Dendritic cell treated with granulocyte-macrophage colony-stimulating factor and Interleukin-4, amounts not matched to agents 40 ng/mL and 50 ng/mL, for 4 days (primary cell): ENCODE results near the gene COX7A2.

ENCODE experiments used
- H3K27ac Mint-ChIP-seq: one replicate; pipeline ENCODE4 v1.8.0; 2022; ENCODE audit warnings: mild to moderate bottlenecking, mixed read lengths
- H3K27me3 Mint-ChIP-seq: one replicate; pipeline ENCODE4 v1.8.0; 2022; ENCODE audit warnings: mild to moderate bottlenecking, mixed read lengths
- H3K36me3 Mint-ChIP-seq: one replicate; pipeline ENCODE4 v1.8.0; 2022; ENCODE audit warnings: low read depth, mixed read lengths
- H3K4me1 Mint-ChIP-seq: one replicate; pipeline ENCODE4 v1.8.0; 2022; ENCODE audit warnings: low read depth, mixed read lengths
- H3K4me3 Mint-ChIP-seq: one replicate; pipeline ENCODE4 v1.8.0; 2022; ENCODE audit warnings: mild to moderate bottlenecking, moderate library complexity, mixed read lengths
- H3K9me3 Mint-ChIP-seq: one replicate; pipeline ENCODE4 v1.8.0; 2022; ENCODE audit warnings: mixed read lengths
- intact Hi-C: fragments of 100-400 bp; cut with micrococcal nuclease; formaldehyde crosslinking; loops from one replicate; pipeline ENCODE4 v1.15.0; 2022

Gene COX7A2, protein sequence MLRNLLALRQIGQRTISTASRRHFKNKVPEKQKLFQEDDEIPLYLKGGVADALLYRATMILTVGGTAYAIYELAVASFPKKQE

DNA sequence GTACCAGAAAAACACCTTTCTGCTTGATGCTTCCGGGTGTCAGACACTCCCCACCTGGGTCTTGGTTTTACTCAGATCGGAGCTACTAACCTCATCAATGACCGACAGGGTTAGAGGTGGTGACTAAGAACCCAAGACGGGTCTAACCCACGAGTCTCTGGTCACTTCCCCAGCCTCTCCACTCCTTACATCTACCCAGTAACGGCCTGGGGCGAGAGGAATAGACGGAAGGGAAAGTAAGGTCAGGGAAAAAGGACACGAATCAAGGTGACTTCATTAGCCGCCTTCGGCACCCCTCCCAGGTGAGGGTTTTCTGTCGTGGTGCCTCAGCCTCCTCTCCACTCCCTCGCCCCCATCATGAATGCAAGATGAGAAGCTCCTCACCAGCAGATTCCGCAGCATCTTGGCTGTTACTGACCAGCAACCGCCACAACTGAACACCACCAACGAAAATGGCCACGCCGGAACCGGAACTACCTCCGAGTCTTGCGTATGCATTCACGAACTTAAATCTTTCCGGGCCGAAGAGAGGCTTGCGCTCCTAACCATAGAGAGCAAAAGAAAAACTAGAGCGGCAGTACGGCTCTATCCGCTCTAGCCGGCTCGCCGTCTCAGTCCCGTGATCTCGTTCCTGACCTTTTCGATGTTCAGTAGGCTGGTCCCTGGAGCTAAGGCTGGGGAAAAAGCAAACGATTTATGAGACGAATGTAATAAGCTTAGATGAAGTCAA is at the start of gene COX7A2:
COX7A2 (minus strand) TSS at position 469 of the 730 bp plus-strand sequence; CDS start at position 402, 67 bp downstream.
- H3K4me3 Mint-ChIP-seq = peak within 1 kb of the TSS; percentile 98
- H3K4me1 Mint-ChIP-seq = peaks cover 24% of the 10 kb centered on the region
- no peaks in the 10 kb centered on the region for H3K9me3 Mint-ChIP-seq
- peaks cover 37% of the 10 kb centered on the region for H3K36me3 Mint-ChIP-seq
- intact Hi-C loops = loop anchor here (1.0 to 10.0 kb wide), 2 partner anchors 41 to 361 kb away; partner anchors contain the start of genes SENP6 and TMEM30A
- H3K27ac Mint-ChIP-seq = peak within 1 kb of the TSS; percentile 99
- H3K27me3 Mint-ChIP-seq = peaks cover 11% of the 10 kb centered on the region

DNA sequence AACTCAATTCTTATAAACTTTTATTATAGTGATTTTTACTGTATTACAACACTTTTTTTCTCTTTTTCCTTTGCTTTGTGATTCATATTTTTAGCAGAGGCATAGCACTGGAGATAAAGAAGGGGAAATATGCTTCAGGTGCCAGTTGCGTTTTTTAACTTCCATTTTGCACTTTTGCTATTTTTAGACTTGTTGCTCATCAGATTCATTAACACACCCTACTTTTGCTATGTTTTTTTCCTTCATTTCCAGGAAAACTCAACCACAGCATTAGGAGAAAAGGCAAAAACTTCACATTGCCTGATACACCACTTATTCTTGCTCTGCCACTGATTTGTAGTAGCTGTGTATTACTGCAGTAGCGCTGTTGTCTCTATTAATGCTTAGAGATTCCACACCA is 49.0 kb upstream of the COX7A2 start:
- Mint-ChIP-seq H3K4me3 (no peak overlapping the region), H3K36me3 (no peaks in the 10 kb centered on the region), H3K9me3 (no peaks in the 10 kb centered on the region), H3K27me3 (no peaks in the 10 kb centered on the region), H3K27ac (no peak overlapping the region), H3K4me1 (peaks cover 2% of the 10 kb centered on the region)
- intact Hi-C loops = no loop called here

DNA sequence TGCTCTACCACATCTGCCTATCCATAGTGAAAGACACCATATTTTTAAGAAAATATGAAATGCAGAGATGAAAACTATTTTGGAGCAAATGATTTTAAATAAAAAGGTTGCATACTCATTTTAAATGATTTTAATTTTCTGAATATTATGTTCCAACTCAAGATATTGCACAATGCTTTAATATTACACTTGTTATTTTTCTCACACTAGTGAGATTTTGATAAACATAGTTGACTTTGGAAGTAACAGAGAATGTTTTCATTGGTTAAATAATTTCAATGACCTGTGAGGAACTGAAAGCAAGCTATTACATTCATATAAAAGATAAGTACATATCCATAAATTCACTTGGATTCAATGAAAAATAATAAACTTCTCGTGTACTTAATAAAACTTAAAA is 48.1 kb upstream of the COX7A2 start:
- Mint-ChIP-seq H3K27me3 (no peaks in the 10 kb centered on the region), H3K9me3 (no peaks in the 10 kb centered on the region), H3K4me1 (peaks cover 11% of the 10 kb centered on the region), H3K27ac (no peak overlapping the region), H3K36me3 (no peaks in the 10 kb centered on the region), H3K4me3 (no peak overlapping the region)
- intact Hi-C loops = no loop called here

DNA sequence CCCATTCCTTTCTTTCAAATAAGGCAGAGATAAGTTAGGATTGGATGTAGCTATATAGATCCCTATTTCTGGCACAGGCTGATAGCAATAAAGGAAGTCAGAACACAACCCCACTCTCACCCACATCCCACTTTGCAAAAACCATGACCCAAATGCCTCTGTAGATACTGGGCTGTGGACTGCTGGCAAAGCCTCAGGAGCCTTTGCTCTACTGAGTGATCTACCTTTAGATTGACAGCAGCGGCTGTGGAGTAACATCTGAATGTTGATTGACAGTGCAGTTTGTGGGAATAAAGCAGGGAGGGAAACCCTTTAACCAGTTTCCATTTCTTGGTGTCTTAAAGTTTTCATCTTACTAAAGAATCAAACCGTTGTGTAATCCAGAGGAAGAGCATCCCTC is 47.7 kb upstream of the COX7A2 start:
- H3K4me3 Mint-ChIP-seq = no peak overlapping the region
- intact Hi-C loops = no loop called here
- no peaks in the 10 kb centered on the region for H3K36me3 Mint-ChIP-seq
- H3K27me3 Mint-ChIP-seq = no peaks in the 10 kb centered on the region
- H3K9me3 Mint-ChIP-seq = no peaks in the 10 kb centered on the region
- H3K4me1 Mint-ChIP-seq = peaks cover 15% of the 10 kb centered on the region
- H3K27ac Mint-ChIP-seq = no peak overlapping the region

DNA sequence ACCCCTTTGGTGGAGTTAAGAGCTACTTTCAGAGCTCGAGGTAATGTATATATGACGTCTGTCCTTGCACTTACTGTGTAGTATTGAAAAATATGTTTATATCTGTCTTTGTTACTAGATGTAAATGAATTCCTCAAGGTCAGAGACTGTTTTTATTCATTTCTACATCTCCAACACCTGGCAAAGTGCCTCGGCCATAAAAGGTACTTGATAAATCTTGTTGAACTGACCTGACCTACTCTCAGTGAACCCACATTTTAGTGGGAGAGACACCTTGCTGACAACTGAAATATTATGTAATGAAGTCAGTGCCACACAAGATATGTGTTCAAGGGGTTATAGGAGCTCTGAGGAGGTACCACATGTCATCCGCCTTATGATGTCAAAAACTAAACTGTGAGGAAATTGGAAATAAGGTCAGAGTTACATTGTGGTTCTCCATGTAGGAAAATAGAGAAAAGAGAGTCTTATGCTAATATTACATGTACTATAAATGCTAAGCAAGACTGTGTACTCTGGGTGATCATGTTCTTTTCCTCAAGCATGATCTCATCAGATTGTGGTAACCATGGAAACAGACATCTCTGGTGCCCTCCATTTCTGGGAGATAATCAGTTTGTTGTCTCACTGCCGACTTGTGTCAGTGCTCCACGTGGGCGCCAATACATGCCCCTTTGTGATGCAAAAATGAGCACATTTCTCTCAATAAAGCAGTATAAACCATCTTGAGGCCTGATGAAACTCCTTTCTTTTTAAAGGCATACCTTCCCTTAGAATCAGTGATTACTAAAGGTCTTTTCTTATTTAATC is 46.7 kb upstream of the COX7A2 start:
- Mint-ChIP-seq H3K4me3 (no peak overlapping the region), H3K36me3 (no peaks in the 10 kb centered on the region), H3K27ac (no peak overlapping the region), H3K4me1 (peaks cover 16% of the 10 kb centered on the region), H3K27me3 (no peaks in the 10 kb centered on the region), H3K9me3 (no peaks in the 10 kb centered on the region)
- intact Hi-C loops = no loop called here

DNA sequence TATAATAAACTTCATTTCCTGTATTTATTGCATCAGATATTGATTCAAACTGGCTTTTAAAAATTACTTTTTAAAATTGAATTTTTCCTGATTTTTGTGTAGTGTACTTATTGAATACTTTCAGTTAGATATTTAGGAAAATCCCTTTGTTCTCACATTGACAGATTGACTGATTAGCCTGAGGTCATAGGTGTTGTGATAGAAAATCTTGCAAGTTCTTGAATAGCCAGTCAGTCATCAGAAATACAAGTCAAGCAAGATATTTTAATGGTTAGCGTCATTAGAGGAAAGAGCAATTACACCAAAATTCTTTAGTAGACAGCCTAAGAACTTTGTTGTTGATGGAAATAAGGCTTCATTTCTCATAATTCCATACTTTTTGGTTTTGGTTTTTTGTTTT is 44.4 kb upstream of the COX7A2 start:
- intact Hi-C loops = loop anchor here (5.0 kb wide), 1 partner anchor 314 kb away; the partner anchor contains the start of gene SENP6
- no peak overlapping the region for H3K27ac Mint-ChIP-seq
- no peaks in the 10 kb centered on the region for H3K36me3 Mint-ChIP-seq
- H3K9me3 Mint-ChIP-seq = no peaks in the 10 kb centered on the region
- H3K4me1 Mint-ChIP-seq = peaks cover 16% of the 10 kb centered on the region
- no peak overlapping the region for H3K4me3 Mint-ChIP-seq
- no peaks in the 10 kb centered on the region for H3K27me3 Mint-ChIP-seq

DNA sequence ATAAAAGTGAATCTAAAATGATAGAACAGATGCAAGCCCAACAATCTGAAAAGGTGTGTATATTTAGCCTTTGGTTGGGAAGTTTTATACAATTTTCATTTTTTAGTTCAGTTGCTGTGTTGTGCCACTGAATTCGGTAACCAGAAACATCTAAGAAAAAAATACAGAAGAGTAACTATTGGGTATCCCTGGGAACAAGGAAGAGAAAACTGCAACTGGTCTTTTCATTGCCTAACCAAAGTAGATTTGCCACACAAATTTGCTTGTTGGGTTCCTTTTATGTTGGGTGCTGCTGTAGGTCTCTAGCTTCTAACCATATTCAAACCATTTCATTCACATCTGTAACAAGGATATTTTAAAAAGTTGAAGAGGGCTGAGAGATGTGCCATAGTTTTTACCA is 43.8 kb upstream of the COX7A2 start:
- Mint-ChIP-seq H3K4me1 (peaks cover 20% of the 10 kb centered on the region), H3K9me3 (no peaks in the 10 kb centered on the region), H3K36me3 (no peaks in the 10 kb centered on the region), H3K4me3 (no peak overlapping the region), H3K27ac (peak overlapping the region; percentile 71), H3K27me3 (no peaks in the 10 kb centered on the region)
- intact Hi-C loops = loop anchor here (5.0 kb wide), 1 partner anchor 315 kb away; the partner anchor contains the start of gene SENP6

DNA sequence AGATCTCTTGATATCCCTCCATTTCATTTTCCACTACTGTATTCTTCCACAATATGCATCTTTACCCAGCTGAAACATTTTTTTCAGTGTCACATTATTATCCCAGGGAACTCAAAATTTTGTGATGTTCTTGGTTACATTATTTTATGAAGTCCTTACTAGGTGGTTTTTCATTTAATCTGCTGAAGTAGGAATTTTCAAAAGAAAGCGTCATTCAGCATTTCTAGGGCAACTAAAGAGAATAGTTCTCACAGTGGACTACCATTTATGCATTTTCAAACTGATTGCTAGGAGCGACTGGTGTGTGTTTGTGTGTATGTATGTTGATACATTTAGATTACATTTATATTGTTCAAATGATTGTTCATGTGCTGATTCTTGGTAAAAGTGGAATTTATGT is 43.4 kb upstream of the COX7A2 start:
- H3K4me1 Mint-ChIP-seq = peaks cover 24% of the 10 kb centered on the region
- no peaks in the 10 kb centered on the region for H3K27me3 Mint-ChIP-seq
- no peaks in the 10 kb centered on the region for H3K9me3 Mint-ChIP-seq
- intact Hi-C loops = loop anchor here (5.0 kb wide), 1 partner anchor 315 kb away; the partner anchor contains the start of gene SENP6
- peak overlapping the region; percentile 45 for H3K4me3 Mint-ChIP-seq
- no peaks in the 10 kb centered on the region for H3K36me3 Mint-ChIP-seq
- peak overlapping the region; percentile 71 for H3K27ac Mint-ChIP-seq

DNA sequence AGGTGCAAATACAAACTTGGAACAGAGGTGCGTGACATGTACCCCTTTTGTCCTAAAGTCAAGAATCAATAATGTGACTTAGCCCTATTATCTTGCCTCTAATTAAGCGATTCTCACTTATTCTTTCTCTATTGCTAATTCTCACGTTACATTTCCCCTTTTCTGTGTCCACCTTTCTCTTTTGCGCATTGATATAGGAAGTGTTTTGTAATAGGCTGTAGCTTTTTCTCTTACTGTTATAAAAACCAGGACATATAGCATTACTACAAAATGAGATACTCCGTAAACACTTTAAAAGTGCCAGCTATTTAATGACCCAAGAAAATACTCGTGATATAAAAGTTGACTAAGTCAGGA is 41.7 kb upstream of the COX7A2 start:
- H3K27ac Mint-ChIP-seq = no peak overlapping the region
- intact Hi-C loops = loop anchor here (5.0 kb wide), 1 partner anchor 317 kb away; the partner anchor contains the start of gene SENP6
- no peaks in the 10 kb centered on the region for H3K9me3 Mint-ChIP-seq
- no peaks in the 10 kb centered on the region for H3K27me3 Mint-ChIP-seq
- peaks cover 34% of the 10 kb centered on the region for H3K4me1 Mint-ChIP-seq
- no peak overlapping the region for H3K4me3 Mint-ChIP-seq
- no peaks in the 10 kb centered on the region for H3K36me3 Mint-ChIP-seq

DNA sequence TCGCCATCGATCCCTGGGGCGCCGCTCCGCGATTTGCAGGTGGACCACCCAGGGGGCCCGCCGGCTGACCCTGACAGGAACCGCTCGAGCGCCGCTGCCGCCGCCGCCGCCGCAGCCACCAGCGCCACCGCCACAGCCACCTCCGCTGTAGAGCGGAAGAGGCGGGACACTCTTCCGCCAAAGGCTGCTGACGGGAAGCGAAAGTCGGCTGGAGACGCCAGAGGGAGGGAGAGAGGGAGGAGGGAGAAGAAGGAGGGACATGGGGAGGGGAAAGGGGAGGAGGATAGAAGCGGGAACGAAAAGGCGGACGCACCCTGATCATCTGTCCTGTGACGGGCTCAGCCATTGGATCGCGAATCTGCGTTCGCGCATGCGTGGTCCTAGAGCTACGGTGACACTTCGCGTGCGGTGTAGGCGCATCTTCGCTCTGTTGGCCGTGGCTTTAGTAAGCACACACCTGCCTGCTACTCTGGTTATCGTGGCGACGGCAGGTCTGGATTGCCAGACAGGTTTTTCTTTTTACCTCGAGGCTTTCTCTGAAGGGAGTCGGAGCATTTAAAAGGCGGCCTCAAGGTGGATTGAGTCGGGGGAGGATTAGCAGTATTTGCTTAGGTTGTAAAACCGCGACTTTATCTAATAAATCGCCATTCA is 41.2 kb upstream of the COX7A2 start, which contains the start of gene TMEM30A:
TMEM30A (minus strand) TSS at position 161 of the 651 bp plus-strand sequence; CDS start at position 7, 154 bp downstream.
- no peaks in the 10 kb centered on the region for H3K36me3 Mint-ChIP-seq
- no peak within 1 kb of the TSS for H3K27ac Mint-ChIP-seq
- peaks cover 38% of the 10 kb centered on the region for H3K4me1 Mint-ChIP-seq
- no peaks in the 10 kb centered on the region for H3K27me3 Mint-ChIP-seq
- no peaks in the 10 kb centered on the region for H3K9me3 Mint-ChIP-seq
- no peak within 1 kb of the TSS for H3K4me3 Mint-ChIP-seq
- intact Hi-C loops = loop anchor here (1.0 to 5.0 kb wide), 2 partner anchors 41 to 318 kb away; partner anchors contain the start of genes COX7A2 and SENP6

DNA sequence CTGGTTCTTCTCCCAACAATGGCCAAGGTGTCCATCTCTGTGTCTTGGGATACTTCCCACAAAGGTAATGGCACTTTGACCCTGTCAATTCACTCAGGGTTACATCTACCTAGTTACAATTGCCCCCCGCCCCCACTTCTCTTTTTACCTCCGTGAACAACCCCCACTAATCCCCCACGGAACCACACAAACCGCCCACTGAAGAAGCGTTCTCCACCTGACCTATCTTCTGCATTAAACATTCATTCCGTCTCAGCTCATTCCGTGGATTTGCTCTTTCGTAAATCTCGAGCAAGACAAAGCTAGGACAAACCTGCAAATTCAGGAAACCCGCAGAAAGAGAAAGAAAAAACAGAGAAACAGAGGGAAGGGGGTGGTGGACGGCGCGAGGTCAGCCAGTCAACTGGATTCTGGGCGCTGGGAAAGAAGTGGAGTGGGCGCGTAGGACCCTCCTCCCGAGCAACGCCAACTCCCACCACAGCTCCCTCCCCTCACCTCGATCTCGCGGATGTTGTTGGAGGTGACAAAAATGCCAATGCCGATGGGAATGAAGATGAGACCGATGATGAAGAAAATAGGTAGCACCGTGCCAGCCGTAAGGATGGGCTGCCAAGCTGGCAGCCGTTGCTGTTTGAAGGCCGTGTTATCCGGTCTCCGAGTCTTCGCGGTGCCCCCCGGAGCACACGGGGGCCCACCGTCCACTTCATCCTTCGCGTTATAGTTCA is 40.5 kb upstream of the COX7A2 start:
- intact Hi-C loops = loop anchor here (1.0 kb wide), 1 partner anchor 41 kb away; the partner anchor contains the start of gene COX7A2
- H3K27ac Mint-ChIP-seq = no peak overlapping the region
- no peaks in the 10 kb centered on the region for H3K36me3 Mint-ChIP-seq
- no peaks in the 10 kb centered on the region for H3K9me3 Mint-ChIP-seq
- H3K4me1 Mint-ChIP-seq = peaks cover 45% of the 10 kb centered on the region
- no peak overlapping the region for H3K4me3 Mint-ChIP-seq
- no peaks in the 10 kb centered on the region for H3K27me3 Mint-ChIP-seq

DNA sequence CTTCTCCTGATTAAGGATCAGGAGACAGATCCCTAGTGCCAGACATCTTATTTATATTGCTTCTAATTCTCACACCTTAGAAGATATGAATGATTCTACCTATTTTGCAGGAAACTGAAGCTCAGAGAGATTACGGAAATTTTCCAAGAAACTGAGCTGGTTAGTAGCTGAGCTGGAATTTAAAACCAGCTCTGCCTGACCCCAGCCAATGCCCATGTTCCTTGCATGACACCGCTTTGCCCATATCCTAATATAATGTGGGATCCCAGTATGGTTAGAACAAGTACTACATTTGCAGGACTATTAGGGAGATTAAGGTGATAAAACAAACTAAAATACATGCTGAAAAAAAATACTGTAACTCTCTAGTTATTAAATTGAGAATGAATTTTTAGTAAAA is 39.1 kb upstream of the COX7A2 start:
- H3K27ac Mint-ChIP-seq = no peak overlapping the region
- H3K4me1 Mint-ChIP-seq = peaks cover 55% of the 10 kb centered on the region

DNA sequence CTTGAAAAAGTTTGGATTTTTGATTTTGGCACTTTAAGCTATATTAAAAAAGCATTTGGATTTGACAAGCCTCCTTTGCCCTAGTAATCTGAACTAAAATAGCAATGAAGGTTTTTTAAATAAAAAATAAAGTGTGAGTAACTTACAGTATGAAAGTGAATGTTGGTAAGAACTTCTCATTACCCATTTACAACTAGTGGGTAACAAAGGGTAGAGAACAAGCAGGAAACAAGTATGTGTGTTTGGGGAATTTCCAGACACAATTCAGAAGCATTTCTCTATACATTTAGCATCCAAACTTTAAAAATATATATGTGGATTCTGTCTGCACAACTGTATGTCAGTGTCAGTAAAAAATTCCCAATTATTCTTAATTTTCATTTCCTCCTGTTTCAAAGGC is 38.1 kb upstream of the COX7A2 start:
- peaks cover 50% of the 10 kb centered on the region for H3K4me1 Mint-ChIP-seq
- H3K36me3 Mint-ChIP-seq = peaks cover 14% of the 10 kb centered on the region
- H3K27me3 Mint-ChIP-seq = no peaks in the 10 kb centered on the region
- no peak overlapping the region for H3K27ac Mint-ChIP-seq
- peak overlapping the region; percentile 45 for H3K4me3 Mint-ChIP-seq
- no peaks in the 10 kb centered on the region for H3K9me3 Mint-ChIP-seq
- intact Hi-C loops = no loop called here

More for the DNA sequence above, 39.1 kb upstream of the COX7A2 start:
- intact Hi-C loops = no loop called here
- no peaks in the 10 kb centered on the region for H3K9me3 Mint-ChIP-seq
- peaks cover 10% of the 10 kb centered on the region for H3K36me3 Mint-ChIP-seq
- peak overlapping the region; percentile 59 for H3K4me3 Mint-ChIP-seq
- no peaks in the 10 kb centered on the region for H3K27me3 Mint-ChIP-seq
